ENCODE data around the gene ELOVL1.

GRCh38 chr1:43334453-43335205, 33.2 kb downstream of the ELOVL1 start:
- TF ChIP-seq SUZ12 (IDR thresholded peaks at IDR 0.05) (no peak), BHLHE40 (IDR thresholded peaks at IDR 0.05; ENCODE audit: borderline replicate concordance) (no peak), SP1 (IDR thresholded peaks at IDR 0.05) (no peak), ELF4 (IDR thresholded peaks at IDR 0.05) (no peak), FOXA1 (IDR thresholded peaks at IDR 0.05) (no peak), FOXM1 (IDR thresholded peaks at IDR 0.05; ENCODE audit: borderline replicate concordance) (no peak), NFRKB (IDR thresholded peaks at IDR 0.05) (no peak), FOXK2 (IDR thresholded peaks at IDR 0.05) (no peak), LEF1 (IDR thresholded peaks at IDR 0.05; ENCODE audit: borderline replicate concordance) (no peak), ARNT (IDR thresholded peaks at IDR 0.05) (no peak), CTBP1 (IDR thresholded peaks at IDR 0.05; ENCODE audit: borderline replicate concordance) (no peak), PKNOX1 (IDR thresholded peaks at IDR 0.05) (no peak), HDGF (IDR thresholded peaks at IDR 0.05; ENCODE audit: borderline replicate concordance) (no peak), TARDBP (IDR thresholded peaks at IDR 0.05) (no peak)
